Spleen (tissue), 7 donors: Measurements from ENCODE around the gene KLHDC3.

ENCODE experiments used
- POLR2A ChIP-seq, 3 donors: fragments of 450-650 bp; IDR thresholded peaks; one replicate each; pipeline ENCODE4 v1.5.1; 2017; ENCODE audit warnings: antibody characterized with exemption in 3 of 3, mild to moderate bottlenecking in 1 of 3
- POLR2AphosphoS5 ChIP-seq, 3 donors: sonication (generic); formaldehyde crosslinking; IDR thresholded peaks; one replicate each; pipeline ENCODE4 v1.5.1; 2017; ENCODE audit warnings: antibody characterized with exemption in 3 of 3
- TF ChIP-seq, protein P1 (sequence below), 11 experiments: fragments of 200-600 bp in 7 of 11; fragments of 450-650 bp in 4 of 11; sonication (generic) in 4 of 11; IDR thresholded peaks in 8 of 11; conservative IDR thresholded peaks in 3 of 11; 1 replicate in 7 of 11; 2 replicates in 4 of 11; pipeline versions ENCODE4 v1.4.0 to v1.8.0; 2016 to 2021; ENCODE audit warnings: antibody characterized with exemption in 11 of 11, inconsistent platforms in 4 of 11, mild to moderate bottlenecking in 1 of 11
- donor health status: DM: no; HTN: no; CAD: no; lungs with moderate emphysema.
- donor health status: DM: no; HTN: no; CAD: no.
- donor health status: DM: no; HTN: no; CAD: no.

GRCh38 chr6:43012364-43012763, 1.7 kb upstream of the KLHDC3 start:
- TF ChIP-seq, protein P1, sequence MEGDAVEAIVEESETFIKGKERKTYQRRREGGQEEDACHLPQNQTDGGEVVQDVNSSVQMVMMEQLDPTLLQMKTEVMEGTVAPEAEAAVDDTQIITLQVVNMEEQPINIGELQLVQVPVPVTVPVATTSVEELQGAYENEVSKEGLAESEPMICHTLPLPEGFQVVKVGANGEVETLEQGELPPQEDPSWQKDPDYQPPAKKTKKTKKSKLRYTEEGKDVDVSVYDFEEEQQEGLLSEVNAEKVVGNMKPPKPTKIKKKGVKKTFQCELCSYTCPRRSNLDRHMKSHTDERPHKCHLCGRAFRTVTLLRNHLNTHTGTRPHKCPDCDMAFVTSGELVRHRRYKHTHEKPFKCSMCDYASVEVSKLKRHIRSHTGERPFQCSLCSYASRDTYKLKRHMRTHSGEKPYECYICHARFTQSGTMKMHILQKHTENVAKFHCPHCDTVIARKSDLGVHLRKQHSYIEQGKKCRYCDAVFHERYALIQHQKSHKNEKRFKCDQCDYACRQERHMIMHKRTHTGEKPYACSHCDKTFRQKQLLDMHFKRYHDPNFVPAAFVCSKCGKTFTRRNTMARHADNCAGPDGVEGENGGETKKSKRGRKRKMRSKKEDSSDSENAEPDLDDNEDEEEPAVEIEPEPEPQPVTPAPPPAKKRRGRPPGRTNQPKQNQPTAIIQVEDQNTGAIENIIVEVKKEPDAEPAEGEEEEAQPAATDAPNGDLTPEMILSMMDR (IDR thresholded peaks at IDR 0.05 in 8 of 11, conservative IDR thresholded peaks at IDR 0.05 in 3 of 11) = no peak
- TF ChIP-seq POLR2A (IDR thresholded peaks at IDR 0.05) (no peak), POLR2AphosphoS5 (IDR thresholded peaks at IDR 0.05) (no peak)
